Glutamatergic neuron (in vitro differentiated cells): ENCODE data around the gene CA6. TPM values are rescaled to one million over a fixed set of nuclear protein-coding genes. Genes with fewer than 3 reads are reported as not detected.

Experiments used
- DNase-seq: peaks from one replicate; pipeline ENCODE4 v3.0.0; 2022
- H3K27ac Mint-ChIP-seq: one replicate; pipeline ENCODE4 v1.8.0; 2020; ENCODE audit warnings: mild to moderate bottlenecking, mixed read lengths, inconsistent platforms; ENCODE audit not compliant: unreplicated experiment
- H3K27me3 Mint-ChIP-seq: one replicate; pipeline ENCODE4 v1.8.0; 2020; ENCODE audit warnings: mild to moderate bottlenecking, moderate library complexity, mixed read lengths, inconsistent platforms; ENCODE audit not compliant: unreplicated experiment
- H3K36me3 Mint-ChIP-seq: one replicate; pipeline ENCODE4 v1.8.0; 2020; ENCODE audit warnings: mild to moderate bottlenecking, mixed read lengths, inconsistent platforms; ENCODE audit not compliant: unreplicated experiment
- H3K4me1 Mint-ChIP-seq: one replicate; pipeline ENCODE4 v1.8.0; 2020; ENCODE audit warnings: mild to moderate bottlenecking, low read depth, mixed read lengths, inconsistent platforms; ENCODE audit not compliant: unreplicated experiment
- H3K4me3 Mint-ChIP-seq: one replicate; pipeline ENCODE4 v1.8.0; 2020; ENCODE audit warnings: mild to moderate bottlenecking, mixed read lengths, inconsistent platforms; ENCODE audit not compliant: unreplicated experiment
- H3K9me3 Mint-ChIP-seq: one replicate; pipeline ENCODE4 v1.8.0; 2020; ENCODE audit warnings: mild to moderate bottlenecking, moderate library complexity, mixed read lengths, inconsistent platforms; ENCODE audit not compliant: unreplicated experiment
- CTCF ChIP-seq: fragments of 200-600 bp; sonication (generic); IDR thresholded peaks from one replicate; pipeline ENCODE4 v1.5.0; 2021; ENCODE audit not compliant: partially characterized antibody, unreplicated experiment
- total RNA-seq: library from RNA; stranded (reverse); fragmentation: NEBNext Ultra II Directional; extraction: Animal tissue kit (Norgen Biotek cat#: 25700); gene quantifications from one replicate; pipeline ENCODE4 v1.2.1, GENCODE V29; 2021; ENCODE audit not compliant: unreplicated experiment

CA6 gene
- total RNA-seq, 1 donor from 2014 or later, result not detected

DNA sequence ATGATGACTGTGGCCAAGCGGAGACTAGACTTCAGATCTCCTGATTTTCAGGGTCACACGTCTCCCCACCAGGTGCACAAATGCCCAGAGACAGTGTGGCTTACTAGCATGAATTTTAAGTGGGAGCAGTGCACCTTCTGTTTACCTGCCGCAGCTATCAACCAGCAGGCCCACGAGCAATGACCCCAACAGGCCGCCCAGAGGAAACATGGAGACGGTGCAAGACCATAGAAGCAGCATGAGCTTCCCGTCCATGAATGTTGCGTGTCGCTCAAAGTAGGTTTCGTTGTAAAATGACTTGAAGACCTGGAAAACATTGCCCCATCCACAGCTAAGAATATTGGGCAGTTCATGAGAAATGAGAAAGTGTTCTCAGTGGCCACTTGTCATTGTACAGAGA lies 77.1 kb downstream of the CA6 start:
- no peak overlapping the region for H3K27ac Mint-ChIP-seq
- no peak for DNase-seq
- peaks cover 4% of the 10 kb centered on the region for H3K27me3 Mint-ChIP-seq
- H3K9me3 Mint-ChIP-seq, result peaks cover 2% of the 10 kb centered on the region
- TF ChIP-seq CTCF, result no peak
- H3K4me3 Mint-ChIP-seq, result no peak overlapping the region
- H3K4me1 Mint-ChIP-seq, result no peaks in the 10 kb centered on the region
- H3K36me3 Mint-ChIP-seq, result no peaks in the 10 kb centered on the region

Other genes starting within 250 kb of the CA6 start
- gene RERE, start 128.2 kb upstream of the CA6 start, total RNA-seq, result 252 TPM
- gene ENO1, start 67.2 kb upstream of the CA6 start, total RNA-seq, result 357 TPM
- gene SLC2A7, start 80.6 kb downstream of the CA6 start, total RNA-seq, result not detected
- 0.64 TPM for gene SLC2A5, start 123.8 kb downstream of the CA6 start, total RNA-seq
- gene GPR157, start 183.2 kb downstream of the CA6 start, total RNA-seq, result 0.76 TPM